Loucy (cell line): ENCODE data around the gene ARFIP1.

ENCODE experiments used
- H2AFZ ChIP-seq: fragments of 200-600 bp; sonication (generic); 2 replicates; pipeline ENCODE4 v1.6.0; 2016; ENCODE audit warnings: antibody characterized with exemption, mild to moderate bottlenecking, low read length, moderate library complexity
- H3F3A ChIP-seq: fragments of 200-600 bp; 2 replicates; pipeline ENCODE4 v1.6.0; 2016; ENCODE audit warnings: antibody characterized with exemption, low read depth, mild to moderate bottlenecking
- H3K27me3 ChIP-seq: fragments of 200-600 bp; sonication (generic); 2 replicates; pipeline ENCODE4 v1.6.1; 2014; ENCODE audit warnings: low read length, mild to moderate bottlenecking; ENCODE audit not compliant: insufficient read depth, poor library complexity, severe bottlenecking
- H3K36me3 ChIP-seq: fragments of 200-600 bp; sonication (generic); 2 replicates; pipeline ENCODE4 v1.6.1; 2016; ENCODE audit warnings: low read length; ENCODE audit not compliant: insufficient read depth
- H3K4me1 ChIP-seq: fragments of 200-600 bp; sonication (generic); 2 replicates; pipeline ENCODE4 v1.5.1; 2014; ENCODE audit warnings: low read length, mild to moderate bottlenecking; ENCODE audit not compliant: insufficient read depth, poor library complexity, severe bottlenecking
- H3K4me2 ChIP-seq: fragments of 200-600 bp; sonication (generic); 2 replicates; pipeline ENCODE4 v1.6.0; 2014; ENCODE audit warnings: antibody characterized with exemption, low read length, low read depth, mild to moderate bottlenecking; ENCODE audit not compliant: poor library complexity, severe bottlenecking
- H3K4me3 ChIP-seq: fragments of 200-600 bp; sonication (generic); 2 replicates; pipeline ENCODE4 v1.5.1; 2014; ENCODE audit warnings: low read length, mild to moderate bottlenecking, mixed read lengths; ENCODE audit not compliant: poor library complexity, severe bottlenecking
- H3K79me2 ChIP-seq: fragments of 200-600 bp; sonication (generic); 2 replicates; pipeline ENCODE4 v1.6.1; 2014; ENCODE audit warnings: low read length; ENCODE audit not compliant: insufficient read depth
- H3K9ac ChIP-seq: fragments of 200-600 bp; sonication (generic); 2 replicates; pipeline ENCODE4 v1.6.0; 2014; ENCODE audit warnings: mild to moderate bottlenecking, low read depth, low read length, moderate library complexity; ENCODE audit not compliant: poor library complexity, severe bottlenecking
- H3K9me2 ChIP-seq: fragments of 200-600 bp; sonication (generic); replicated peaks from 2 replicates; pipeline ENCODE4 v1.6.1; 2016; ENCODE audit warnings: low read depth, low read length, mixed read lengths
- H3K9me3 ChIP-seq: fragments of 200-600 bp; sonication (generic); 2 replicates; pipeline ENCODE4 v1.6.1; 2014; ENCODE audit warnings: mild to moderate bottlenecking, antibody characterized with exemption, low read length, low read depth; ENCODE audit not compliant: insufficient read depth
- H4K20me1 ChIP-seq: fragments of 200-600 bp; sonication (generic); 2 replicates; pipeline ENCODE4 v1.6.0; 2014; ENCODE audit warnings: antibody characterized with exemption, low read length, mild to moderate bottlenecking; ENCODE audit not compliant: insufficient read depth, poor library complexity, severe bottlenecking
- EZH2phosphoT487 ChIP-seq: fragments of 200-600 bp; IDR thresholded peaks from 2 replicates; pipeline ENCODE4 v1.6.1; 2018; ENCODE audit warnings: antibody characterized with exemption, mild to moderate bottlenecking, moderate library complexity, borderline replicate concordance
- TF ChIP-seq, protein P1 (sequence below): fragments of 200-600 bp; sonication (generic); conservative IDR thresholded peaks from 2 replicates; pipeline ENCODE4 v1.5.1; 2014; ENCODE audit warnings: mild to moderate bottlenecking, antibody characterized with exemption, low read length

ARFIP1 gene

DNA sequence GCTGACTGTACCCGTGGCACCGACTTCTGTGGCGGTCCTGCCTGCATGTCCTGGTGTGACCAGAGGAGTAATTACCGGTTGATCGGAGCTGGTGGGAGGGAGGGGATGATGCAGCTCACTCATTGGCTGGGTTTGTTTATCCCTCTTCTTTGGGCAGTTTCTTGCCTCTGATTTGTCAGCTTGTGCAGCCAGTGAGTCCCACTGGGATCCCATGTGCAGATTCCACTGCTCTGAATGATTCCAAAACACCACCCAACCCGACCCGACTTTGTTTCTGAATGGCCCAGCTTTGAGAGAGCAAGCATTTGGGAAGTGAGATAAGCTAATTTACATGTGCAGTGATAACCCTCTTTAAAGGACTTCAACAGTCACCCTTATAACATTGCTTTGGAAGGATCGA, 170.2 kb downstream of the ARFIP1 start:
- H3F3A ChIP-seq, result no peaks in the 10 kb centered on the region
- H3K27me3 ChIP-seq, result no peaks in the 10 kb centered on the region
- no peak overlapping the region for H3K4me3 ChIP-seq
- no peaks in the 10 kb centered on the region for H3K9me3 ChIP-seq
- no peaks in the 10 kb centered on the region for H3K36me3 ChIP-seq
- no peak for TF ChIP-seq EZH2phosphoT487
- TF ChIP-seq, protein P1, sequence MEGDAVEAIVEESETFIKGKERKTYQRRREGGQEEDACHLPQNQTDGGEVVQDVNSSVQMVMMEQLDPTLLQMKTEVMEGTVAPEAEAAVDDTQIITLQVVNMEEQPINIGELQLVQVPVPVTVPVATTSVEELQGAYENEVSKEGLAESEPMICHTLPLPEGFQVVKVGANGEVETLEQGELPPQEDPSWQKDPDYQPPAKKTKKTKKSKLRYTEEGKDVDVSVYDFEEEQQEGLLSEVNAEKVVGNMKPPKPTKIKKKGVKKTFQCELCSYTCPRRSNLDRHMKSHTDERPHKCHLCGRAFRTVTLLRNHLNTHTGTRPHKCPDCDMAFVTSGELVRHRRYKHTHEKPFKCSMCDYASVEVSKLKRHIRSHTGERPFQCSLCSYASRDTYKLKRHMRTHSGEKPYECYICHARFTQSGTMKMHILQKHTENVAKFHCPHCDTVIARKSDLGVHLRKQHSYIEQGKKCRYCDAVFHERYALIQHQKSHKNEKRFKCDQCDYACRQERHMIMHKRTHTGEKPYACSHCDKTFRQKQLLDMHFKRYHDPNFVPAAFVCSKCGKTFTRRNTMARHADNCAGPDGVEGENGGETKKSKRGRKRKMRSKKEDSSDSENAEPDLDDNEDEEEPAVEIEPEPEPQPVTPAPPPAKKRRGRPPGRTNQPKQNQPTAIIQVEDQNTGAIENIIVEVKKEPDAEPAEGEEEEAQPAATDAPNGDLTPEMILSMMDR, result no peak
- no peaks in the 10 kb centered on the region for H3K9me2 ChIP-seq
- no peak overlapping the region for H2AFZ ChIP-seq
- no peaks in the 10 kb centered on the region for H3K79me2 ChIP-seq
- H4K20me1 ChIP-seq, result no peaks in the 10 kb centered on the region
- H3K4me2 ChIP-seq, result no peak overlapping the region
- H3K9ac ChIP-seq, result no peak overlapping the region
- H3K4me1 ChIP-seq, result peaks cover 9% of the 10 kb centered on the region

DNA sequence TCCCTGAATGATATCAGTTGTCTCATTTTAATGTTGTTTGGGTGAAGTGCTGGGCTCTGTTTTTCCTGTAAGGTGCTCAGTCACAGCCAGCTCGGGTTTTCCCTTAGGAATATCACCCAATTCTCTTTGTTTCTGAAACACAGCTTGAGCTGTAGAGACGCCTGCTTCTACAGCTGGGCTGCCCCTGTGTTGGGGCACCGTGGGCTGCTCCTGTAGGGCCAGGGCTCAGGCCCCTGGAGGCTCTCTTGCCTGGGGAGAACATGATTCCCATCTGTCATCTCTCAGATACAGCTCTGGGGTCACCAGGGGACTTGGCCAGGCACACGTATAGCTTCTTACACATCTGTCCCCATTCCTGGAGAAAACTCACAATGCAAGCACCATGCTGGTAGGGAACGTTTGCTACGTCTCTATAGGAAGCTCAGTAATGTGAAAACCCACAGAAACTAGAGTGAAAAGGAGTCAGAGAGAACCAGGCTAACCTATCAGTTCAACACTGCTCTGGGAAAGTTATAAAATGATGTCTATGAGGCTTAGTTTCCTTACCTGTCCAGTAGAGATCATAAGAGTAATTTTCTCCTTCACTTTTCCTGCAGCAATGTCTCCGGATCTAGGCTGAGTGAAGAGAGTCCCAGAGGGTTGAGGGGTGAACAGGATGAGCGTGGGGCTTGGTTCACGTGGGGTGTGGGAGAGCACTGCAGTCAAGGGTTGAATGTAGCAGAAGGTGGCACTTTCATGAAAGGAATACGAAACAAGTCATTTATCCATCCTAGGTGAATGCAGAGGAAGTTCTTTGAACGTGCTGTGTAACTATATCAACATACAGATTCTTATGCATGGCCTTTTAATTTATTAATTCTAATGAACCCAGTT, 170.9 kb downstream of the ARFIP1 start:
- Histone ChIP-seq H3K27me3 (no peaks in the 10 kb centered on the region), H3K9ac (no peak overlapping the region), H3K79me2 (no peaks in the 10 kb centered on the region), H3K9me2 (no peaks in the 10 kb centered on the region), H2AFZ (no peak overlapping the region), H3F3A (no peaks in the 10 kb centered on the region), H4K20me1 (no peaks in the 10 kb centered on the region), H3K9me3 (no peaks in the 10 kb centered on the region), H3K4me2 (no peak overlapping the region), H3K4me1 (peaks cover 7% of the 10 kb centered on the region), H3K4me3 (no peak overlapping the region), H3K36me3 (no peaks in the 10 kb centered on the region)
- TF ChIP-seq, protein P1, result no peak
- TF ChIP-seq EZH2phosphoT487, result no peak

DNA sequence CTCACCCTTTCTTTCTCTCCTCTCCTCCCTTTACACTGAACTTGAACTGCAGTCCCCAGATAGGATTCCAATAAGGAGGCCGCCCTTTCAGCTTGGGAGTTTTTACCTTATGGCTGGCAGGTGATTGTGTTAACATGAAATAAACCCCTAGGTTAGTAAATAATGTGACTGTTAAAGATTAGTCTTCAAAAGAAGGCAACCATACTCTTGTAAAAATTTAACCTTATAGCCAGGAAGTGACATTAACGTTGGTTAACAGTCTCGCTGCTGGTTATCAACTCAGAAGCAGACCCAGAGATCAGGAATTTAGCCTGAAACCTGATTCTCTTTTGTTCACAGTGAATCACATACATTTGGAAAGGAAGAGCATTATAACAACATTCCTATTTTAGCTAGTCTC, 171.6 kb downstream of the ARFIP1 start:
- TF ChIP-seq, protein P1, result no peak
- TF ChIP-seq EZH2phosphoT487, result no peak
- Histone ChIP-seq H3K9me2 (no peaks in the 10 kb centered on the region), H3K79me2 (no peaks in the 10 kb centered on the region), H3F3A (no peaks in the 10 kb centered on the region), H2AFZ (no peak overlapping the region), H3K36me3 (no peaks in the 10 kb centered on the region), H3K4me1 (peaks cover 7% of the 10 kb centered on the region), H3K9me3 (no peaks in the 10 kb centered on the region), H4K20me1 (no peaks in the 10 kb centered on the region), H3K27me3 (no peaks in the 10 kb centered on the region), H3K4me2 (no peak overlapping the region), H3K9ac (no peak overlapping the region), H3K4me3 (no peak overlapping the region)
